Ramos (cell line): ENCODE data around the gene PTPRE.

Experiments
- in situ Hi-C: fragments of 300-500 bp; cut with MboI; formaldehyde crosslinking; loops from one replicate; pipeline ENCODE4 v1.14.3; 2022; ENCODE audit warnings: low sequenced_read_pairs; ENCODE audit not compliant: unreplicated experiment

Gene PTPRE

DNA sequence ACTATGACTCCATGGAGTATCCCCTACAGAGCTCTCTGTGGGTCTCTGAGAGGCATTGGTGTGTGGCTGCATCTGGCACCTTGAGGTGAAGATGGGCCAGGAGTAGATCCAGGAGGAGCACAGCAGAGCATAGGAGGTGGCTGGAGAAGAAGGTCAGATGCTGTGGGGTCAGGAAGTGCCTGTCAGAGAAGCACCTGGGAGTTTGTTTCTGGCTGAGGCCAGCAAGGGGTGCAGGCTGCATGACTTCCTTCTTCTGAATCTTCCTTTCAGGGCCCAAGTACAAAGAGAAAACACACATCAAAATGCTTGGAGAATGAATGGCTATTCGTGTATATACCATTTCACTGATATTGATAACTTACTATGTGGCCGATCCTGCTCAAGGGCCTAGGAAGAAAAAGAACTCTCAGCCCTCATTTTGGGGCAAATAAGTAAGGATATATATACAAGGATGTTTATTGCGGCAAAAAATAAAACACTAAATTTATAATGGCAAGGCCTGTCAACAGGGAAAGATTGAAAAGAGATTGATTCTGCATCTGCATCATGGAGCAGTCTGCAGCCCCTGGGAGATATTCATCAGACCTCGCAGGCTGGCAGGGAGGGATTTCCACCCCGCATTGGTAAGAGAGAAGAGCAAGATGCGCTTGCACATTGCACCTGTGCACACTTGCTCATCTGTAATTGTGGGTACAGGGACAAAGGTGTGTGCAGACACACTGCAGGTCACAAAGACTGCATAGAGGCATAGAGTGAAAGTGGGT, 39.2 kb downstream of the PTPRE start:
- in situ Hi-C loops = no loop called here

DNA sequence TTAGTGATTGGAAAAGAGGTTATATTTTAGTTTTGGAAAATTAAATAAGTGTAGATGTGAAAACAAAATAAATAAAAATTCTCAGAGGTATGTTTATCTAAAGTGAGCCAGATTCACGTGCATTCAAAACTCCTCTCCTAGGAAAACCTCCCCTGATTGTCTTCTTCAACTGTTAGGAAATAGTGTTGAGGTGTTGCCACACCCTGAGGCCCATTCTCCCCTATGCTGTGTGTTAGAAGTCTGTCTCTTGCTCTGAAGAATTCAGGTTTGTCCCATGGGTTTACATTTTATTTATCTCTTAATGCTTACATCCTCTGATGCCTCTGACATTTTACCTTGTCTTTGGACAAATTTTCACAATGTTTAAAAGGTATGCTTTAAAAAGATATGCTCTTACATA, 40.3 kb downstream of the PTPRE start:
- in situ Hi-C loops = no loop called here

DNA sequence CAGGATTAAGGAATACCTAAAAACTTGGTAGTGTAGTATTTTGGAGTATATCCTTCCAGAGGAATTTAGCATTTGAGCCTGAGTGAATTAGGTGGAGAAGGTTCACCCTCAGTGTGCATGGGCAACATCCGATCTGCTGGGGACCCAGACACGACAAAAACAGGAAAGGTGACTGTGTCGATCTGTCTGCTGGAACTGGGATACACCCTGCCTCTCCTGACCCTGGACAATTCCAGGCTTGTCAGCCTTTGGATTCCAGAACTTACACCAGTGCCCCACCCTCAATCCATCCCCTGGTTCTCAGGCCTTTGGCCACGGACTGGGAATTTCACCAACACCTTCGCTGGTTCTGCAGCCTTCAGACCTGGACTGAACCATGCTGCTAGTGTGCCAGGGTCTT, 41.9 kb downstream of the PTPRE start:
- in situ Hi-C loops = no loop called here

DNA sequence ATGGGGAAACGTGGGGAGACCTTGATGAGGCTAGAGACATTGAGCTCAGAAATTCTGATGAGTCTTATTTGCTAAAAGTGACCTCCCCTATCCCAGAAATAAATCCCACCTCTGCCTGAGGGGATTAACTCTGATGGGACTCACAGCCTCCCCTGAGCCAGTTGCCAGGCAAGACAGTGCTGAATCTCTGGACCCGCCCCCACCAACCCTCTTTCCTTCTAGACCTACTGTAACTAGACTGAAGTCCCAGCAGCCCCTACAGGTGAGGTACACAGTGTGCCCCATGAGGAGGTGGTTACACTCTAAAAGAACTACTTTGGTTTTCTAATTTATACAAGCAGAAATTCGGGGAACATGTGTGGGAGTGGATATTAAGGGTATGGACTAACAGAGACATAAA, 42.9 kb downstream of the PTPRE start:
- in situ Hi-C loops = no loop called here

DNA sequence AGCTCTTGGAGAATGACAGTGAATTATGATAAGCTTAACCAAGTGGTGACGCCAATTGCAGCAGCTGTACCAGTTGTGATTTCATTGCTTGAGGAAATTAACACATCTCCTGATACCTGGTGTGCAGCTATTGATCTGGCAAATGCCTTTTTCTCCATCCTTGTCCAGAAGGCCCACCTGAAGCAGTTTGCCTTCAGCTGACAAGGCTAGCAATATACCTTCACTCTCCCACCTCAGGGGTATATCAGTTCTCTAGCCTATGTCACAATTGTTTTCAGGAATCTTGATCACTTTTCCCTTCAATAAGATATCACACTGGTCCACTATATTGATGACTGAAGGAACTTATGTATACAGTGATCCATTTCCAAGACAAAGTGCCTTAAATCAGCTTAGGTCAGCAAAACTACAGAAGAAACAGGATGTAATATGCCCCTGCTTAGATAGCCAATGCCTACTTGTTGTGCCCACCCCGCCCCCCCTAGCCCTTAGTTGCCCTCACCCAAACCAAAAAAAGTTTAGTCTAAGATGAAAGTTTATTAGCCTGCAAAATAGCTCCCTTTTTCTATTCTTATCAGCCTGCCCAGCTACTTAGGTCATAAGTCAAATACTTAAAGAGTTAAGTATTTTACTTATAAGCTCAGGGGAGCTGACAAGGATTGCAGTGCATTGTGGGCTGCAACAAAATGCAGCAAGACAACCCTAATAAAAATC, 45.1 kb downstream of the PTPRE start:
- in situ Hi-C loops = no loop called here

DNA sequence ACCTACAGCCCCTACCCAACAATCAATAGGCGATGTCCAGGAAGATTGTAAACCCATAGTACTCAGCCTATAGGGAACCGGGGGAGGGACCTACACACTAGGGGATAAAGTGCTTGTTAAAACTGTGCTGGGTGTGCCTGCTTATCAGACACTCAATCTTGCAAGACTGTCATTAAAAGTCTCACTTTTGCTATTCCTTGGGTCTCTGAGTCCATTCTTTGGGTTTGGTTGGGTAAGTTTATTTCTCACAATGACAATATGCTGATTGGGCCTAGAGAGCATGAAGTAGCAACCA, 45.6 kb downstream of the PTPRE start:
- in situ Hi-C loops = no loop called here

DNA sequence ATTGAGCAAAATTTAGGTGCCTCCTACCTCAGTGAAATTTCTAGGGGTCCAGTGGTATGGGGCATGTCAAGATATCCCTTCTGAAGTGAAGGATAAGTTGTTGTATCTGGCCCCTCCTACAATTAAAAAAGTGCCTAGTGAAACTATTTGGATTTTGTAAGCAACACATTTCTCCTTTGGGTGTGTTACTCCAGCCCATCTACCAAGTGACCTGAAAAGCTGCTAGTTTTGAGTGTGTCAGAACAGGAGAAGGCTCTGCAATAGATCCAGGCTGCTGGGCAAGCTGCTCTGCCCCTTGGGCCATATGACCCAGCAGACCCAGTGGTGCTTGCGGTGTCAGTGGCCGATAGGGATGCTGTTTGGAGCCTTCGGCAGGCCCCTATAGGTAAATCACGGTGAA, 46.0 kb downstream of the PTPRE start:
- in situ Hi-C loops = no loop called here

DNA sequence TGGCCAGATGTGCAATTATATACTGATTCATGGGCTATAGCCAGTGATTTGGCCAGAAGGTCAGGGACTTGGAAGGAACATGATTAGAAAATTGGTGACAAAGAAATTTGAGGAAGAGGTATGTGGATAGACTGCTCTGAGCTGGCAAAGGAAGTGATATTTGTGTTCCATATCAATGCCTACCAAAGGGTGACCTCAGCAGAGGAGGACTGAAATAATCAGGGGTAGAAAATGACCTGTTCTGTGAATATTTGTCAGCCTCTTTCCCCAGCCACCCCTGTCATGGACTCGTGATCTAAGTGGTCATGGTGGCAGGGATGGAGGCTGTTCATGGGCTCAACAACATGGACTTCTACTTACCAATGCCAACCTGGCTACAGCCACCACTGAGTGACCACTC, 47.0 kb downstream of the PTPRE start:
- in situ Hi-C loops = no loop called here

DNA sequence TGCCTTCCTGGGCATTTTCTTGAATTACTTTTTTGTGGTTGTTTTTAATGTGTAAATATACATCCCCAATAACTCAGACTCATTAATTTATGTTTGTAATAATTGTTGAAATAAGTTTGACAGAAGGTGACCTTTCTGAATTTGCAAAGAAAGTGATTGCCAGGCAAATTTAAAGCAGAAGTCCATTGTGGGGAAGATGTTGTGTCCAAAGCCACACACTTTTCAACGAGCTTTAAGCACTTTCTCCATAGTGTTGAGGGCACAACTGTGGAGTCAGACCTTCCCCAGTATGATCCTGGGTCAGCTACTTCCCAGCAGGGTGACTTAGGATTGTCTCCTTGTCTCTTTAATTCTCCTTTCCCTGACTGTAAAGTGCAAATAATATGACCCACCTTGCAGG, 52.5 kb downstream of the PTPRE start:
- in situ Hi-C loops = no loop called here

DNA sequence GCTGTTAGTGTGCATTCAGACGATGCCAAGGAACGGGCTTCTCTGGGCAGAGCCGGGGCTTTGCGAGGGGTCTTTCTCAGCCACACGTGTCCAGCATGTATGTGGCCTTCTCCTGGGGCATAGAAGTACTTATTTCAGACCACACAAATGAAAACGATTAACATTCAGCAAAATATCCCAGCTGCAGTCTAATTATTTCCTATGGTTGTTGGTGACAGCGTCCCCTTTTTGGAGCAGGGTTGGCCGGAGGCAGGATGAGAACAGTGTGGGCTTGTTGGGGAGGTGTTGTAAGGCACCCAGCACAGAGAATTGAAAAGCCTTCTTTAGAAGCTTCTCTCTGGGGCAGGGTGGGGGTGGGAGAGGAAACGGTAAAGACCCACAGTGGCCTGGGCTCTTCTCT, 54.2 kb downstream of the PTPRE start:
- in situ Hi-C loops = no loop called here

DNA sequence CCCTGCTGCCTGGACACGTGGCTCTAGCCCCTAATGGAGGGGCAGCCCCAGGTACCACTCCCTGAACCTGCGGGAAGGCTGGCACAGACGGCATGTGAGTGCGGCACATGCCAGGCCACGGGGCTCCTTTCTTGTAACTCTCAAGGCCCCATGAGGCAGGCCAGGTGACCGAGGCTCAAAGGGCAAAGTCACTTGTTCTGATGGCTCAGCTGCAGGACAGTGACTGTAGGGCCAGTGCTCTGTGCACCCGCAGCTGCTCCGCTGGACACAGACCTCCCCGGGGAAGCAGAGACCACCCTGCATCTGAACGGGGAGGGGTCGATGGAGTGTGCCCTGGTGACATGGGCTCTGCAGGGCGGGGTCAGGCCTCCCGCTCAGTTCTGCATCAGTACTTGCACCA, 55.3 kb downstream of the PTPRE start:
- in situ Hi-C loops = no loop called here

DNA sequence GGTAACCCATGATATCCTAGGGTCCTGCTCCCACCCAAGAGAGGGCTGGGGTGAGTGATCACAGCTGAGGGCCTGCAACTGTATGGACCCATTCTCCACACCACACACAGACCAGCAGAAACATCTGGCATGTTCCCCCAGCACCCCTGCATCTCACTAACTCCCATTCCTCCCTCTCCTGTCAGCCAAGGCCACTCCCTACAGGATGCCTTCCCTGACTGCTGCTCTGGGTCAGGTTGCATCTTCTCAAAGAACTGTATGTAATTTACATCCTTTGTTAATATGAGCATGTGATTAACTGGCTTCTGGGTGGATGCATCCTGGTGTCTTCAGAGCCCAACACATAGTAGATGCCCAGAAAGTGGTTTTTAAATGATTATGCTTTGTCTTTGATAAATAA, 56.2 kb downstream of the PTPRE start:
- in situ Hi-C loops = no loop called here

DNA sequence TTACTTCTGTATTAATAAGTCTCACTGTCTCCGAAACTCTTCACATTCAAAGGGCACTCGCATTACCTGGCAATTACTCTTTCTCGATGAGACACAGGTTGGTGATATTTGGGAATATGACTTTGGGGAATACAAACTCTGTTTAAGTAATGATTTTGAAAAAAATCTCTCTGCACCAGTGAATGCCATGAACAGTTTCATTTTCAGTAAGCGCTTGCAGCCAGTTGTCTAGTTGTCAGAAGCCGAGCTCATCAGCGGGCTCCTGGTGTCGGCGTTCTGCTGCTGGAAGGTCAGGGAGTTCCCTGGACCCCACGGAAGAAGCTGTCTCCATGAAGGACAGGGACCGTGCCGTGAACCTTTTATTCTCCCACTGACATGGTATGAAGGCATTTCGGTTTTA, 57.7 kb downstream of the PTPRE start:
- in situ Hi-C loops = no loop called here

DNA sequence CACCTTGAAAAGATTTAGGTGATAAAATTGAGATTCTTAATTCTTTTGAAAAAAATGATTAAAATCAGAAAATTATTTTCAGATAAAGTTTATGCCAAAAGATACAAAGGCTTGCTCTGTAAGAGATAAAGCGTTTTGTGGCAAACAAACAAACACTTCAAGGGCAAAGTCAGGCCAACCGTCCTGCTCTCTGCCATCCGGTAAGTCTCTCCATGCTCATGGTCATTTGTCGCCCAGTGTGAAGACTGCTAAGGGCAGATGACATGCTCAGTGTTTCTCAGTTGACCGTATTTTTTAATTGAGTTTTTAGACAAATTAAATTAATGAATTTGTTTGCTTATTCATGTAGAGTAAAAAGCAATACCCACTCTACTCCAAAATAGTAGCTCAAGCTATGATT, 60.0 kb downstream of the PTPRE start:
- in situ Hi-C loops = no loop called here

DNA sequence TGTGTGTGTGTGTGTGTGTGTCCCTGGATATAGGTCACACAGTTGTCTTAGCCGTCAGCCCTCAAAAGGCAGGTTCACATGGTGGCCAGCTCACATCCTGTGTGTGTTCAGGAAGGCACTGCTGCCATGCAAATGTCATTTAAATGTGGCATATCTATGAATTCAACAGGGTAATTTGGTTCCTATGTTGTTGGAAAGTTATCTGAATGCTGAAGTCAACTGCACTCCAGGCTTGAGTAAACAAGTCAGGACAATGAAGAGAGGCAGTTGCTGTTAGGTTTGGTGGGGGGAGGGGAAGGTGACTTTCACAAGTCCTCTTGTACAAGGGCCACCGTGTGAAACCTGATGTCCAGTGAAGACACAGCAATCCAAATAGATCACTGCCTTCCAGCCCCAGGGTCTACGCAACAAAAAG, 61.1 kb downstream of the PTPRE start:
- in situ Hi-C loops = no loop called here

DNA sequence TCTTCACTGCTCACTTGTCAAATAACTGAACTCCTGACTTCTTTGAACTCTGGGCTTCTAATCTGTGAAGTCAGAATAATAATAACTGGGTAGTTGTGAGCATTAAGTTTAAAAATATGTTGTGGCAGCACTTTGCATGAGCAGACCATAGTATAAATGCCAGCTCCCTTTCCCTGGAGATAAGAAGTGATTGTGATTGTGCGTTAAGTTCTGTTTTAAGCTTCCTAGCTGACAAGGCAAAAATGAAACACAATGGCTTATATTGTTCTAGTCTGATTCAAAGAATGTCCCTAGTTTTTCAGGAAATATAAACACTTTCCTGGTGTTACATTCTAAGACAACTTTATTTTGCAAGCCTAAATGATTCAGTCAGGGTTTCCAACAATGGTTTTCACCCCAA, 61.8 kb downstream of the PTPRE start:
- in situ Hi-C loops = no loop called here

DNA sequence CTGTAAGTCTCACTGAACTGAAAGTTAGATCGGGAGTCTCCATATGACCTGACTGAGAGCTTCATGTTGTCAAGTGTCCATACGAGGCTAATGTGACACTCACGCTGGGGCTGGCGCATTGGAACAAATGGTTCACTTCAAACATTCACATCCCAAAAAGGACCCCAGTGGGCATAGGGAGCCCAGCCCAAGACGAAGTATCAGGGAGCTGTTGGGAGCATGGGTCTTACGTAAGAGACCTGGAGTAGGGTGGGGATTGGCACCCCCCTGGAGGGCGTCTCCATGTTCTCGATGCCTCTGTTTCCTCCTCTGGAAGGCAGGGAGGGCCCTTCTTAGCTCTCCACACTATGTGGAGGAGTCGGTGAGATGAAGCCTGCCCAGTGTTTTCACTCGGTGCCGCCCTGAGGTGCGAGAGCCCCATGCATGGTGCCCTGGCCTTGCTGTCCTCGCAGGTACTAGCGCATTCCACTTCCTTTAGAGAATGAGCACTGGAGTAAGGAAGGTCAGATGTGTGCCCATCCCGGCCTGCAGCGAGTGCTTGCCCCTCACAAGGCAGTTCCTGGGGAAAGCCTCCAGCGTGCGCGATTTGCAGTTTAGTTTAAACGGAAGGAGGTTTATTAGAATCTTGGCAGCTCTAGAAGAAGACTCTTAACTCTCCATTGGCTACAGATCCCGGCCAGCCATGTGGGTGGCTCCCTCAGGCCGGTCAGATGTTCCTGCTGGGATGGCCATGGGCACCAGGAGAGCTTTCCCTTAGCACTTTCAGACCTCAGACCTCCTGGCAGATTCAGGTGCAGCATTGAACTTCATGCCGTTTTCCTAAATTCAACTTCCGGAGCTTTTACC, 64.4 kb downstream of the PTPRE start:
- in situ Hi-C loops = no loop called here

DNA sequence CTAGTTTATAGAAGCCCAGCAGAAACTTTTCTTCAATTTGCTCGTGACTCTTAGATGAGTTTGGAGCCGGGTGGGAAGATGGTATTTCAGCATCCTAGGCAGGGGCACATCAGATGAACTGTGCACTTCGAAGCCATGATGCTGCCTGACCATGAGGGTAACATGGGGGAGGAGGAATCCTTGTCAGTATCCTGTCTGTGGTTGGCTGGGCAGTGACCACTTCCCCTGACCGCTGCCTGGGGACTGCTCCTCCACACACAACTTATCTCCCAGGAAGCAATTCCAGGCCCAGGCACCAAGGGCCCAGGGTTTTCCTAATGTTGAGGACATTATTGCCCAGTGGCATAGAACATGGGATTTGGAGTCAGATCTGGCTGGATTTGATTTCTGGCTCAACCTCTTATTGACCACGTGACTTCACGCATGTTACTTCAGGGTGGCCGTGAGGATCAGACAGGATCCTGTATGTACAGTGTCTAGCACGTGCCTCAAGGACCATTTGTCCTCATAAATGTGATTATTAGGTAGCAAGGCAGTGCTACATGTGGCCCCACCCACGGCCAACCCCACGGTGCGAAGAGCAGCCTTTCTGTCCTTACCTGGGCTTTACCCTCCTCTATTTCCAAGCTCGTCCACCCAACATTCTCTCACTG, 65.2 kb downstream of the PTPRE start:
- in situ Hi-C loops = no loop called here

DNA sequence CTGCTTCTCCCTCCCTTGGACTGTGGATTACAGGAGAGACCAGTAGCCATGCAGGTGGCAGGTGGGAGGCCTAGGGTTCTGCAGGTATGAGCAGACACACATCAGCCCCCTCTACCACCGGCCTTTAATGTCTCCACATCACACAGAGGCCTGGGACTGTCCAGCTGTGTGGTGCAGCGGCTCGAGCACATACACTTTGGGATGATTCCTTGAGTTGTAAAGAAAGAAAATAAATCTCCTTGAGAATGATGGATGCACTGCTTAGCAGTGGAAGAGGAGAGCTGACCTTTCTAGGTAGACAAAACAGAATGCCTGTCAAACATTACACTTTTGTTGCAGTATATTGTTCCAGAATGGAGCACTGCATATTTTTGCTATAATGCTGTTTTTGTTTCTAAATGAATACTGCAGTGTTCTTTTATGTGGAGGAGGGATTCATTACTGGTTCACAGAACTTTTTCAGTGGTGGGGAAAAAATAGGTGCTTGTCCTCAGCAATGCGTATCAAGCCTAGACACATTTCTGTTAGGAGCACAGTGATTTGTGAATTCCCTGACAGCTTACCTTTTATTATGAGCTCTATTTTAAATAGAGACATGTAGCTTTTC, 66.0 kb downstream of the PTPRE start:
- in situ Hi-C loops = no loop called here

DNA sequence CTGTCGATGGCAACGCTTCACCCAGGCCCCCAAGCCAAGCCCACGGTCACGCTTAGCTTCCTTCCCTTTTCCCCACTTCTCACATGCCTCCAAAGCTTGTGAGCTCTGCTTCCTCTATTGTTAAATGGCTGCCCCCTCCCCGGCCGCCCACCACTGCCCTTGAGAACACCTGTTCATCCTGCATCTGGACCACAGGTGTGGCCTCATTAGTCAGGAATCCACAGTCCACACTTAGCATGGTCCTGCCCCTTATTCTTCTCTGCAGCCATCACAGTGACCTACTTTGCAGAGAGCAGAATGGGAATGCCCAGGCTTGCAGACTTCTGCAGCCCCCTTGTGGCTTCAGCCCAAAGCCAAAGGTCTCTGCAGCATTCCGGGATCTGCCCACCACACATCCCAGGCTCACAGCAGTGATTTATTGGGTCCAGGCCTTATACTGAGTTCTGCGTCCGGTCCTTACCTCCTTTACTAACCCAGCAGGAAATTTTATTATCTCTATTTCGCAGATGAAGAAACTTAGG, 66.9 kb downstream of the PTPRE start:
- in situ Hi-C loops = no loop called here
